Sigmoid colon (tissue), 4 donors: ENCODE measurements around the gene ACSF2.

Experiments used
- EP300 ChIP-seq, 4 donors: sonication (generic); formaldehyde crosslinking; IDR thresholded peaks; one replicate each; pipeline ENCODE4 v1.6.1; 2017; ENCODE audit warnings: antibody characterized with exemption in 4 of 4
- POLR2A ChIP-seq, 2 donors: fragments of 450-650 bp; IDR thresholded peaks; one replicate each; pipeline ENCODE4 v1.6.1; 2016; ENCODE audit warnings: antibody characterized with exemption in 2 of 2, mild to moderate bottlenecking in 2 of 2, moderate library complexity in 2 of 2

GRCh38 chr17:50381260-50381815 is 44.7 kb upstream of the ACSF2 start:
- no peak for TF ChIP-seq POLR2A (IDR thresholded peaks at IDR 0.05)
- TF ChIP-seq EP300 (IDR thresholded peaks at IDR 0.05) = no peak
